Measurements from ENCODE around the gene COL11A2. TPM values are rescaled to one million over a fixed set of nuclear protein-coding genes. Genes with fewer than 3 reads are reported as not detected.

The COL11A2 gene
- total and polyA plus RNA-seq, 2 donors (not counting 3 experiments of a cell fraction or from before 2014, with no cell fraction given) = 0.65 to 1.3 TPM

- Histone ChIP-seq H4K20me1 (replicated peaks; ENCODE audit: control insufficient read depth, extremely low read depth, insufficient read depth, low read length) (no peaks in the 10 kb centered on the region), H3K9me3 (replicated peaks; ENCODE audit: control insufficient read depth, insufficient read depth, low read length) (no peaks in the 10 kb centered on the region), H3K27me3 (ENCODE audit: control insufficient read depth in 2 of 2, insufficient read depth in 2 of 2, low read length in 2 of 2) (peaks cover 0 to 11% of the 10 kb centered on the region in 2 experiments), H3K36me3 (ENCODE audit: control insufficient read depth in 2 of 2, extremely low read depth in 1 of 2, insufficient read depth in 2 of 2, low read length in 2 of 2) (no peaks in the 10 kb centered on the region), H3K27ac (ENCODE audit: insufficient read depth, low read depth, low read length) (no peak overlapping the region), H3K79me2 (ENCODE audit: control insufficient read depth, insufficient read depth, low read length) (no peaks in the 10 kb centered on the region), H3K4me2 (ENCODE audit: insufficient read depth, low read length) (no peak overlapping the region), H3K9ac (replicated peaks; ENCODE audit: extremely low read depth, insufficient read depth, low read length) (no peak overlapping the region), H3K4me1 (ENCODE audit: control insufficient read depth, extremely low read depth, insufficient read depth, low read length) (peaks cover 7% of the 10 kb centered on the region), H3K4me3 (replicated peaks in 1 of 3; ENCODE audit: insufficient read depth in 1 of 3, low read depth in 1 of 3, low read length in 3 of 3) (no peak overlapping the region), H2AFZ (ENCODE audit: low read depth, low read length) (no peak overlapping the region), H3K9me1 (replicated peaks; ENCODE audit: control insufficient read depth, extremely low read depth, insufficient read depth, low read length) (no peaks in the 10 kb centered on the region)
- FAIRE-seq = no peak
- CTCF ChIA-PET = no interaction called here
- TF ChIP-seq FOS (IDR thresholded peaks at IDR 0.05; ENCODE audit: borderline replicate concordance, insufficient read depth, low read length) (no peak), GATA2 (IDR thresholded peaks at IDR 0.05; ENCODE audit: insufficient read depth, insufficient read length, low read depth, low read length) (no peak), JUN (IDR thresholded peaks at IDR 0.05; ENCODE audit: borderline replicate concordance, insufficient read depth, insufficient read length, low read depth) (no peak), POLR2A (IDR thresholded peaks at IDR 0.05; ENCODE audit: low read depth, low read length) (no peak), POLR2AphosphoS5 (IDR thresholded peaks at IDR 0.05; ENCODE audit: insufficient read depth, low read depth, low read length) (no peak), MYC (IDR thresholded peaks at IDR 0.05; ENCODE audit: low read depth, low read length) (no peak), MAX (IDR thresholded peaks at IDR 0.05; ENCODE audit: insufficient read depth, insufficient read length) (no peak), EZH2 (IDR thresholded peaks at IDR 0.05; ENCODE audit: borderline replicate concordance, low read depth, low read length, severe bottlenecking) (no peak)
- TF ChIP-seq, protein P1, sequence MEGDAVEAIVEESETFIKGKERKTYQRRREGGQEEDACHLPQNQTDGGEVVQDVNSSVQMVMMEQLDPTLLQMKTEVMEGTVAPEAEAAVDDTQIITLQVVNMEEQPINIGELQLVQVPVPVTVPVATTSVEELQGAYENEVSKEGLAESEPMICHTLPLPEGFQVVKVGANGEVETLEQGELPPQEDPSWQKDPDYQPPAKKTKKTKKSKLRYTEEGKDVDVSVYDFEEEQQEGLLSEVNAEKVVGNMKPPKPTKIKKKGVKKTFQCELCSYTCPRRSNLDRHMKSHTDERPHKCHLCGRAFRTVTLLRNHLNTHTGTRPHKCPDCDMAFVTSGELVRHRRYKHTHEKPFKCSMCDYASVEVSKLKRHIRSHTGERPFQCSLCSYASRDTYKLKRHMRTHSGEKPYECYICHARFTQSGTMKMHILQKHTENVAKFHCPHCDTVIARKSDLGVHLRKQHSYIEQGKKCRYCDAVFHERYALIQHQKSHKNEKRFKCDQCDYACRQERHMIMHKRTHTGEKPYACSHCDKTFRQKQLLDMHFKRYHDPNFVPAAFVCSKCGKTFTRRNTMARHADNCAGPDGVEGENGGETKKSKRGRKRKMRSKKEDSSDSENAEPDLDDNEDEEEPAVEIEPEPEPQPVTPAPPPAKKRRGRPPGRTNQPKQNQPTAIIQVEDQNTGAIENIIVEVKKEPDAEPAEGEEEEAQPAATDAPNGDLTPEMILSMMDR (IDR thresholded peaks at IDR 0.05; ENCODE audit: extremely low read depth in 1 of 2, insufficient read depth in 1 of 2, low read depth in 1 of 2, low read length in 2 of 2) = no peak
- no TSS peak for BruUV-seq (replicated peaks)
- dilution Hi-C loops (cut with MboI; ENCODE audit: extremely low pct_ligation_motif_present, low sequenced_read_pairs) (no loop called here), intact Hi-C loops (cut with micrococcal nuclease) (no loop called here)
- POLR2A ChIA-PET = no interaction called here
- no peak for DNase-seq (ENCODE audit: low read depth, low spot score)
Measured at GRCh38 chr6:33185190-33185589, 7.1 kb downstream of the COL11A2 start.

Data from endothelial cell of umbilical vein (primary cell).